ENCODE measurements around the gene ZDHHC8. TPM values are rescaled to one million over a fixed set of nuclear protein-coding genes. Genes with fewer than 3 reads are reported as not detected.

ZDHHC8 gene
- polyA plus RNA-seq, 6 donors from 2014 or later: 0.56 to 4.4 (median 2.5) TPM

DNA sequence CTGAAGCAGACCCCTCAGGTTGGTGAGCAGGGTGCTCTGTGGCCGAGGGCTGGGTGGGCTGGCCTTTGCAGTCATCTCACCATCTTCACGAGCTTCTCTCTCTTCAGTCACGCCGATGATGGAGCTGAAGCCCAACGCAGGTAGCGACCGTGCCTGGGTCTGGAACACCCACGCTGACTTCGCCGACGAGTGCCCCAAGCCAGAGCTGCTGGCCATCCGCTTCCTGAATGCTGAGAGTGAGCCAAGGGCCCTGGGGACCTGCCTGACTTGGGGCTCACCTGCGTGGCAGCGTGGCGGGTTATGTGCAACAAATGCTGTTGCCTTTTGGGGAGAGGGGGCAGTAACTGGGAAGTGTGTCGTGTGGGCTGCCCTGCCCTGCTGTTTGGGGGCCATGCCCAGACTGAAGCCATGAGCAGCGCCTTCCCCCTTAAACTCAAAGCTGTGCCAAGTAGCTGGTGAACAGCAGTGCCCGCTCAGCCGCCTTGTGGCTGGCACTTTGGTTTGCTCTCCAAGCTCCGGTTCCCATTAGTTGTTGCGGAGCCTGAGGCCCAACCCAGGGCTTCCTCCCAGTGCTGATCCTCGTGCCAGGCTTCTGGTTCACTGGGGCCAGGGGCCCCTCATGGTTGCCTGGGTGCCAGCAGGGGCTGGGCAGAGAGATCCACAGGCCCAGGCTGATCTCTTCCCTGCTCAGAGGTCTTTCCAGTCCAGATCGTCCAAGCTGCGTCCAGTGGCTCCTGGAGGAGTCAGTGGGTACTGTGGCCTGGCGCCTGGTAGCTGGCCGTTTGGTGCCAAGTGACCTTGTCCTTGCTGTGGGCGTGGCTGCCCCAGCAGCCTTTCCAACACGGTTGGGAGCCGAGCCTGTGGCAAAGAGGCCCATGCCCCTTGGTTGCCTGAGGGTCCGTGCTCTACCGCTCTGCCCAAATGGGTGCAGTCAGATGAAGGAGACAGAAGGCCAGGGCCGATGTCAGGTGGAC, 6.1 kb upstream of the ZDHHC8 start:
- Mint-ChIP-seq H3K9me3 (no peaks in the 10 kb centered on the region), H3K27me3 (no peaks in the 10 kb centered on the region), H3K36me3 (no peaks in the 10 kb centered on the region), H3K4me3 (peak overlapping the region in 1 of 8 donors; percentile 5), H3K27ac (peak overlapping the region in 2 of 6 donors; percentile 78 to 86), H3K4me1 (peaks cover 15 to 27% (median 19%) of the 10 kb centered on the region in 3 donors)
- ATAC-seq (ENCODE audit: low read depth in 2 of 2): no peak
- DNase-seq: no peak

DNA sequence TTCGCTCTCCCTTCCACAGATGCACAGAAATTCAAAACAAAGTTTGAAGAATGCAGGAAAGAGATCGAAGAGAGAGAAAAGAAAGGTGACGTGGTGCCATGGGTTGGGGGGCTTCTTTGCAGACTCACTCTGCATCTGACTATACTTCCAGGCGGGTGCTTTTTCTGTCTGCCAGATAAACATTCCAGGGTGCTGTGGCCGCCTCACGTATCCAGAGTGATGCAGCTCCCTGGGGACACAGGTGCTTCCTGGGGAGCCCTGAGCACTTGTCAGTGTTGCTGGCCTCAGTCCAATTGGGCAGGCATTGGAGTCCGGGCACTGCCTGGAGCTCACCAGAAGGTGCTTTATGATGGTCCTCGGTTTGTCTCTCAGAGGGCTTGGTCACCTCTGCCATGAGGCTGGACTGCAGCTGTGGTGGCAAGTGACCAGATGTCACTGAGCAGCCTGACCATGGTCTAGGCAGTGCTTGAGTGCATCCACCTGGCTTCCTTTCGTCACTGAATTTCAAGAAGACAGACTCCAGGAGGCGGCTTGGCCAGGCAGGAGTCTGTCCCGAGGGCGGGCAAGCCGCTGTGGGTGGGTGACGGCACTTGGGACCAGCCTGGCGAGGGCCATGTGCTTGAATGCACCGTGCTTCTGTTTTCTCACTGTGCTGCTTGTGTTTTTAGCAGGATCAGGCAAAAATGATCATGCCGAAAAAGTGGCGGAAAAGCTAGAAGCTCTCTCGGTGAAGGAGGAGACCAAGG, 5.1 kb upstream of the ZDHHC8 start:
- Mint-ChIP-seq H3K9me3 (no peaks in the 10 kb centered on the region), H3K4me1 (peaks cover 12 to 29% (median 15%) of the 10 kb centered on the region in 3 donors), H3K4me3 (peak overlapping the region in 1 of 8 donors; percentile 67), H3K27ac (peak overlapping the region in 1 of 6 donors; percentile 57), H3K27me3 (no peaks in the 10 kb centered on the region), H3K36me3 (no peaks in the 10 kb centered on the region)
- ATAC-seq (ENCODE audit: low read depth in 2 of 2): no peak
- no peak for DNase-seq

DNA sequence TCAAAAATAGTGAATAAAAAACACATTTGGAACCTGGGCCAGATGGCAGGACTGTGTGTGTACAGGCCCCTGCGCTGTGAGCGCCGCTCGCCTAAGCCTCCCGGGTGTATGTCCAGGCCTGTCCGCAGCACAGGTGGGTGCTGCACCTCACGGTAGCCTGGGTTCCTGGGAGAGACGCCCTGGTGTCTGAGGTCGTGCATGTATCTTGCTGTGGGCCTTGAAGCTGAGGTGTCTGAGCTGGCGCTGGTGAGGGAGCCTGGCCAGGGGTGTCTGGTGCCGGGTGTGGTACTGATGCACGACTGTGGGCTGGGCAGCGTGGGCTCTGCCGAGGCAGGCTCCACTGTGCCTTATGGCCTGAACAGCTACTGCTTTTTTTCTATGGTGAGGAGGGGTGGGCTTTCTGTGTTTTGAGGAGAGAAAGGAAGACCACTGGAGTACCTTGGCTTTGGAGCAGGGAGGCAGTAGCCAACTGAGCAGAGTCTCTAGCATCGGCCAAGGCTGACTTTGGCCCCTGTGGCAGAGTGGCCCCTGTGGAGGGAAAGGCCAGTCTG, 4.2 kb upstream of the ZDHHC8 start:
- DNase-seq (no peak), ATAC-seq (ENCODE audit: low read depth in 2 of 2) (no peak)
- H3K4me1 Mint-ChIP-seq: peaks cover 3 to 26% (median 14%) of the 10 kb centered on the region in 3 donors
- H3K4me3 Mint-ChIP-seq: peak overlapping the region in 2 of 8 donors; percentile 57 to 59
- no peaks in the 10 kb centered on the region for H3K27me3 Mint-ChIP-seq
- no peaks in the 10 kb centered on the region for H3K36me3 Mint-ChIP-seq
- peak overlapping the region in 1 of 6 donors; percentile 27 for H3K27ac Mint-ChIP-seq
- H3K9me3 Mint-ChIP-seq: no peaks in the 10 kb centered on the region

DNA sequence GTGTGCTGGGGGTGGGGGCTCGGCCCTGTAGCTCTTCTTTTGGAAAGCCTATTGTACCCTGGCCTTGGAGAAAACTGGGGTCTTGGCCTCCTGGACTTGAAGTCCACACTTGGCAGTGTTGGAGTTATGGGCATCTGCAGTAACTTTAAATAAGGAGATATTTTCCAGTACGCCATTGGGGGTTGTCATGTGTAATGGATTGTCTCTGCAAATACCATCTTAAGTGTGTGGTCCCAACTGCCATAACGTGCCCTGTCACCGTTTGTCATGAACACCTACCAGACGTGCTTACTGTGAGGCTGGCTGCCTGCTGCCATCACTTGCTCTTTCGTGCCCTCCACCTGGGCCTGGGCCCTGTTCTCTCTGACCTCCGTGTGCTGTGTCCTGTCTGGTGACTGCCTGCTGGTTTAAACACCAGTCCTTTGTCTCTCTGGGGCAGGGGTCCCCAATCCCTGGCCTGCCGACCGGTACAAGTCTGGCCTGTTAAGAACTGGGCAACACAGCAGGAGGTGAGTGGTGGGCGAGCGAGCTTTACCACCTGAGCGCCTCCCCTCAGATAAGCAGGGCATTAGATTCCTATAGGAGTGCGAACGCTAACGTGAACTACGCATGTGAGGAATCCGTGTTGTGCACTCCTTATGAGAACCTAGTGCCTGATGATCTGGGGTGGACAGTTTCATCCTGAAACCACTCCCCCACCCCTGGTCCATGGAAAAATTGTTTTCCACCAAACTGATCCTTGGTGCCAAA, 3.6 kb upstream of the ZDHHC8 start:
- DNase-seq: no peak
- Mint-ChIP-seq H3K4me1 (peaks cover 8 to 25% (median 8%) of the 10 kb centered on the region in 3 donors), H3K9me3 (no peaks in the 10 kb centered on the region), H3K27me3 (no peaks in the 10 kb centered on the region), H3K27ac (peak overlapping the region in 3 of 6 donors; percentile 11 to 37 (median 30)), H3K4me3 (peak overlapping the region in 2 of 8 donors; percentile 46 to 78), H3K36me3 (no peaks in the 10 kb centered on the region)
- no peak for ATAC-seq (ENCODE audit: low read depth in 2 of 2)

DNA sequence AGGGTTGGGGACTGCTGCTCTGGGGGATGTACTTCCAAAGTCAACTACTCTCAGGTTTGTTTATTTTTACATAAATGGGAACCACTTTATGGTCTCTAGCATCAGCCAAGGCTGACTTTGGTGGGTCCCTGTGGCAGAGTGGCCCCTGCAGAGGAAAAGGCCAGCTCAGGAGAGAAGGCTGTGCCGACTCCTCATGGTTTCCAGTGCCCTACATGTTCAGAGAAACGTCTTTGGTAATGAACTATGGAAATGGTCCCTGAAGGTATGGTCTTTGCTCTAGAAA, 3.0 kb upstream of the ZDHHC8 start:
- peak overlapping the region in 1 of 6 donors; percentile 28 for H3K27ac Mint-ChIP-seq
- peaks cover 7 to 26% (median 13%) of the 10 kb centered on the region in 3 donors for H3K4me1 Mint-ChIP-seq
- H3K27me3 Mint-ChIP-seq: no peaks in the 10 kb centered on the region
- peak overlapping the region in 3 of 8 donors; percentile 16 to 78 (median 46) for H3K4me3 Mint-ChIP-seq
- DNase-seq: no peak
- no peaks in the 10 kb centered on the region for H3K9me3 Mint-ChIP-seq
- H3K36me3 Mint-ChIP-seq: no peaks in the 10 kb centered on the region
- ATAC-seq (ENCODE audit: low read depth in 2 of 2): no peak

DNA sequence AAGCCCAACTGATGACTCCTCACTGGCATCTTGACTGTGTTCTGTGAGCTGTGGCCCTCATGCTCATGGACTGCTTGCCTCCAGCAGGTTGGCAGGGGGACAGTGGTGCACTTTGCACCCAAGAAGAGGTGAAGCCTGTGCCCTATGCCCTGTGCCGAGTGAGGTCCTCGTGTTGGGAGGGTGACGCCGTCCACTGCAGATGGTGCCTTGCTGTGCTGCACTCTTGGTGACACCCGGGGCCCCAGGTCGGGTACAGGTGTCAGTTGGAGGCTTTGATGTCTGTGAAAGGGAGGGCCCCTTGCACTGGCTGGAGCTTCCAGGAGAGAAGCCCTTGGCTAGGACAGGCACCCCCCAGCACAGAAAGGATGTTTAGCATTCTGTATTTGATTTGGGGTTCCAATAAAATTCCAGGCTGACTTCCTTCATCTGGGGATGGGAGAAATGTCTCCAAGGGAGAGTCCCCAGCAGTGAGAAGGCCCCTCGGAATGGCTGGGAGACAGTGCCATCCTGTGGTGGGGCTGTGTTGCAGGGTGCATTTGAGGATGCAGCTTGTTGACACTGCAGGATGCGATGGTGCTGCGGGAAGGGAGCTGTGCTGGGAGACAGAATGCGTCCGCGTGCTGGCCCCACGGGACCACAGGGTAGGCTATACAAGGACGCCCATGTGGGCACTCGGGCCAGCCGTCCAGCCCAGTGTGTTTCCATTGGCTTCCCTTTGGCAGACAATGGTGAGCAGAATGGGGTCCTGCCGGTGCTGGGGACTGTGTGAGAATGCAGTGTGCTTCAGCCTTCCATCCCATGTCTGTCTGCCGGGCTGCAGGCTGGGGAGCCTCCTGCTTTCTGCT, 2.5 kb upstream of the ZDHHC8 start:
- Mint-ChIP-seq H3K4me3 (peak overlapping the region in 6 of 8 donors; percentile 12 to 78 (median 36)), H3K4me1 (peaks cover 8 to 26% (median 19%) of the 10 kb centered on the region in 3 donors), H3K27me3 (no peaks in the 10 kb centered on the region), H3K36me3 (no peaks in the 10 kb centered on the region), H3K9me3 (no peaks in the 10 kb centered on the region), H3K27ac (peak overlapping the region in 3 of 6 donors; percentile 14 to 47 (median 36))
- DNase-seq (no peak), ATAC-seq (ENCODE audit: low read depth in 2 of 2) (no peak)

DNA sequence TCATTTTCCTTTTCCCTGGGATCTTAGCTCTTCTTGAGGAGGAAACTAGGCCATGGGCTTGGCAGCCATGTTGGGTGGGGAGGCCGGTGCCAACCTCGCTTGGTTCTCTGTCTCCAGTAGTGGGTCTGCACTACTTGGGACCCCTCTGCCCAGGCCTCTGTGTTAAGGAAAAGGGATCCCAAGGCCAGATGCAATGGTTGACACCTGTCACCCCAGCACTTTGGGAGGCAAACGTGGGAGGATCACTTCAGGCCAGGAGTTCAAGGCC, 1.9 kb upstream of the ZDHHC8 start:
- Mint-ChIP-seq H3K9me3 (no peaks in the 10 kb centered on the region), H3K36me3 (no peaks in the 10 kb centered on the region), H3K27me3 (no peaks in the 10 kb centered on the region), H3K27ac (peak overlapping the region in 1 of 6 donors; percentile 47), H3K4me1 (peaks cover 7 to 30% (median 24%) of the 10 kb centered on the region in 3 donors), H3K4me3 (peak overlapping the region in 3 of 8 donors; percentile 51 to 78 (median 72))
- DNase-seq (no peak), ATAC-seq (ENCODE audit: low read depth in 2 of 2) (no peak)

DNA sequence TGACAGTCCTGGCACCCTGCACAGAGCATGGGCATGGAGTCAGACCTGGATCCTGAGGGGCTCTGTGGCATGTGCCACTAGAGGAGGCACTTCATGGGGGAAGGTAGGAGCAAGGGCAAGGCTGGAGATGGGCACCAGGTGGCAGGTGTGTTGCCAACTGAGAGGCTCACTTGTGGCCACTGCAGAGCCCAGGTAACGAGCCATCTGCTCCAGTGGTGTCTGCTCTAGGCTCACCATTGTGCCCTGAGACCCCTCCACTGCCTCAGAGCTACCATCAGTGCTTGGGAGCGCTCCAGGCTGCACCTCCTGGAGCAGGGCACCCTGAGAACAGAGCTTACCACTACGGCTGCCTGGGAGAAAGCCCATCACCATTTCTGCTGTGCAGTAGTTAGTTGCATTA, 1.3 kb upstream of the ZDHHC8 start:
- Mint-ChIP-seq H3K36me3 (no peaks in the 10 kb centered on the region), H3K4me3 (peak overlapping the region; percentile 36 to 84 (median 74)), H3K4me1 (peaks cover 7 to 32% (median 26%) of the 10 kb centered on the region in 3 donors), H3K9me3 (no peaks in the 10 kb centered on the region), H3K27me3 (no peaks in the 10 kb centered on the region), H3K27ac (peak overlapping the region in 1 of 6 donors; percentile 47)
- ATAC-seq (ENCODE audit: low read depth in 2 of 2) (no peak), DNase-seq (no peak)

DNA sequence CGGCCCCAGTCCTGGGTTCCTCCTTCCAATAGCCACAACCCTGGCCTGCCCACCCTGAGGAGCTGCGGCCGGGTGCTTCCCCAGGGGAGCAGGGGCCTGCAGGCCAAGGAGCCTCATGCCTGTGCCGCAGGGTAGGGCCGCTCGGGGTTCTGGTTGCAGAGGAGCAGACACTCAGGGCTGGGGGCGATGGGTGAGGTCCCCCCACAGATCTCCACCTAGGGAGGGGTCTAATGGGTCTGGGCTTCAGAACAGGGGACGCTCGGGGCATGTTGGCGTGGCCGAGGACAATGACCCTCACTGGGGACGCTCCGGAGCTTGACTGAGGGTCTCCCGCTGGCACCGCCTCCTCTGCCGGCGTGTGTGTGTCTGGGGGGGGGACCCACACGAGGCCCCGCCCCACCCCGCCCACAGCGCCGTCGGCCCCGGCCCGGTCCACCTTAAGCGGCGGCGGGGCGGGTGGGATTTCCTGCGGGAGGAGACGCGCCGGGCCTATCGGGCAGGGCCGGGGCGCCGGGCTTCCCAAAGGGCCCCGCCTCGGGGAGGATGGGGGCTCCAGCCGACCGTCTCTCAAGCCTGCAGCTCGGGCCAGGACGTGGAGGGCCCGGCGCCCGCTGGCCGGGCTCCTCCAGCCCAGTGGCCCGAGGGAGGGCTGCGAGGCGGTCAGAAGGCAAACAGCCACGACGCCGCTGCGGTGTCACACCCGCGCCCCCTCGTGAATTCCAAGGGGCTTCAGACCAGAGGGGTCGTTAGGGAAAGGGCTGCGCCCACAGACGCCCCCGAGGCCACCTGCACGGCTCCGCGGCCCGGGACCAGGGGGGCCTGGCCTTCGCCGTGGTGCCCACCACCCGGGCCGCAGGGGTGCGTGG, 640 bp upstream of the ZDHHC8 start:
- ATAC-seq (ENCODE audit: low read depth in 2 of 2) (peak; percentile 82 to 84), DNase-seq (peak; percentile 82)
- Mint-ChIP-seq H3K9me3 (no peaks in the 10 kb centered on the region), H3K36me3 (no peaks in the 10 kb centered on the region), H3K27ac (peak overlapping the region in 1 of 6 donors; percentile 90), H3K27me3 (no peaks in the 10 kb centered on the region), H3K4me3 (peak overlapping the region; percentile 57 to 86 (median 76)), H3K4me1 (peaks cover 6 to 32% (median 30%) of the 10 kb centered on the region in 3 donors)

DNA sequence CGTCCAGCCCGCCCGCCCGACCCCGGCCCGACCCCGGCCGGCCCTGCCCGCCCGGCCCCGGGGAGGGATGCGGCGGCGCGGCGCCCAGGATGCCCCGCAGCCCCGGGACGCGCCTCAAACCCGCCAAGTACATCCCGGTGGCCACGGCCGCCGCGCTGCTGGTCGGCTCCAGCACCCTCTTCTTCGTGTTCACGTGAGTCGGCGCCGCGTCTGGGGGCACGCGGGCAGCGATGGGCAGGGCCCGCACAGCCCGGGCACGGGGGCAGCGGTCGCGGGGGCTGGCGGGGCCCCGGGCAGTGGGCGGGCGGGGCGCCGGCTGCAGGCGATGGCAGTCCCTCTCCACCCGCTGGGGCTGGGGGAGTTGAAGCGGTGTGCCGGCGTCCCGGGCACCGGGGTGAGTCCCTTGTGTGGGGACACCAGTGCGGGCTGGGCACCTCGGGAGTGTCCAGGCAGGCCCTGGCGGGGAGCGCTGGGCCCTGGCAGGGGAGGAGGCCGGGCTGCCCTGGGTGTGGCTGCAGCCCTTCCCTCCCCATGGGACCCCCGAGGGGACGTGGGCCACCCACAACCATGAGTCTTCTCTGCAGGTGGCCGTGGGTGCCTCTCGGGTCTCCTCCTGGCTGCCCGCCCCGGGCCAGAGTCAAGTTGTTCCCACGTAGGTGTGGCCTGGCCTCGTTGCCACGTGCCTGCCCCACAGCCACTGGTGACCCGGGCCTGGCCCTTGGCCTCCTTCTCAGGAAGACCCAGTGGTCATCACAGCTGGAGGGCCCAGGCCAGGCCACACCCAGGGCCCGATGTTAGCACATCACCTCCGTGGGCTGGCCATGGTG, 468 bp downstream of the ZDHHC8 start:
- Mint-ChIP-seq H3K9me3 (no peaks in the 10 kb centered on the region), H3K4me1 (peaks cover 7 to 37% (median 35%) of the 10 kb centered on the region in 3 donors), H3K4me3 (peak overlapping the region in 7 of 8 donors; percentile 72 to 92 (median 74)), H3K27me3 (no peaks in the 10 kb centered on the region), H3K36me3 (no peaks in the 10 kb centered on the region), H3K27ac (peak overlapping the region in 1 of 6 donors; percentile 24)
- ATAC-seq (ENCODE audit: low read depth in 2 of 2) (peak in 1 of 2 donors; percentile 4), DNase-seq (no peak)

DNA sequence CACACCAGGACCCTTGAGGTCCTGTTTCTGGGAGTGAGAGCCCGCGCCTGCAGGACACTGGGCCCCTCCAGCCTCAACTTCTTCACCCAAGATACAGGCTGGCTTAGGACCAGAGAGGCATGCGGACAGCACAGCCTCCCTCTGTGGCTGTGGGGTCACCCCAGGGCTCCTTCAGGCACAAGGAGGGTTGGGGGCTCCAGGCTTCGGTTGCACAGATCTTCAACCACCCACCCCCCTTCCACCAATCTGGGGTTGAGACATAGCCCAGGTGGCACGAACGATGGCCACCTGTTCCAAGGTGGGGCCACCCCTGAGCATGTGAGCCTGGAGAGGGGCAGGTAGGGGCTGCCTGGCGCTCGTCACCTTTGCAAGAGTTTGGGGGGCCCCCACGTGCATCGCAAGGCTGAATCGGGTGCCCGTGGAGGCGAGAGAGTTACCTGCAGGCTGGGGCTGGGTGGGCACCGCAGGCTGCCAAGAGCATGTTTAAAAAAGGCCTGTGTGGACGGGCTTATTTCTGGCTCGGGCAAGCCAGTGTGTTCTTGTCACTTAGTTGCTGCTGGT, 1.2 kb downstream of the ZDHHC8 start:
- ATAC-seq (ENCODE audit: low read depth in 2 of 2): no peak
- DNase-seq: no peak
- peak overlapping the region in 2 of 6 donors; percentile 42 to 76 for H3K27ac Mint-ChIP-seq
- no peaks in the 10 kb centered on the region for H3K9me3 Mint-ChIP-seq
- no peaks in the 10 kb centered on the region for H3K36me3 Mint-ChIP-seq
- H3K4me1 Mint-ChIP-seq: peaks cover 11 to 44% (median 39%) of the 10 kb centered on the region in 3 donors
- peak overlapping the region; percentile 72 to 92 (median 76) for H3K4me3 Mint-ChIP-seq
- no peaks in the 10 kb centered on the region for H3K27me3 Mint-ChIP-seq
